Measurements from ENCODE around the gene KRT12.

DNA sequence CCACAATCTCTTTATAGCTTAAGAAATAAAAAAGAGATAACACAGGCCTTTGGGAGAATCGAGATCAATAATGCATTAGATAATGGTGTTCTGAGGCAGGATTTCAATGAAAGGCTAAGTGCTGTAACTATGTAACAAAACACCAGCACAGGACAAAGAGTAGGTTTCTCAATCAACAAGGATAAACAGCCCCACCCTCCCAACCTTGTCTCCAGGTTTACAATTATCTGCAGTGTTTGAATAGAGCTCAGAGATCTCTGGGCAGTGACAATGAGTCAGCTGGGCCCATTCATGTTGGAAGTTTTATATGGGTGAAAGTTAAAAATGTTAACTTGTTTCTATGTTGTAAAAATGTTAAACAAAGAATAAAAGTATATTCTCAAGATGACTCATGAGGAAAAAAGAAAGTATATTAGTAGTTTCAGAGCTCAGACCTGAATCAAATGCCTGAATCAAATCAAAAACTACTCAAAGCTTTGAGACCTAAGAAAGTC, 35.0 kb upstream of the KRT12 start:
- TF ChIP-seq, protein P1, sequence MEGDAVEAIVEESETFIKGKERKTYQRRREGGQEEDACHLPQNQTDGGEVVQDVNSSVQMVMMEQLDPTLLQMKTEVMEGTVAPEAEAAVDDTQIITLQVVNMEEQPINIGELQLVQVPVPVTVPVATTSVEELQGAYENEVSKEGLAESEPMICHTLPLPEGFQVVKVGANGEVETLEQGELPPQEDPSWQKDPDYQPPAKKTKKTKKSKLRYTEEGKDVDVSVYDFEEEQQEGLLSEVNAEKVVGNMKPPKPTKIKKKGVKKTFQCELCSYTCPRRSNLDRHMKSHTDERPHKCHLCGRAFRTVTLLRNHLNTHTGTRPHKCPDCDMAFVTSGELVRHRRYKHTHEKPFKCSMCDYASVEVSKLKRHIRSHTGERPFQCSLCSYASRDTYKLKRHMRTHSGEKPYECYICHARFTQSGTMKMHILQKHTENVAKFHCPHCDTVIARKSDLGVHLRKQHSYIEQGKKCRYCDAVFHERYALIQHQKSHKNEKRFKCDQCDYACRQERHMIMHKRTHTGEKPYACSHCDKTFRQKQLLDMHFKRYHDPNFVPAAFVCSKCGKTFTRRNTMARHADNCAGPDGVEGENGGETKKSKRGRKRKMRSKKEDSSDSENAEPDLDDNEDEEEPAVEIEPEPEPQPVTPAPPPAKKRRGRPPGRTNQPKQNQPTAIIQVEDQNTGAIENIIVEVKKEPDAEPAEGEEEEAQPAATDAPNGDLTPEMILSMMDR (conservative IDR thresholded peaks at IDR 0.05; ENCODE audit: low read depth, low read length), result no peak
- TF ChIP-seq EZH2 (IDR thresholded peaks at IDR 0.05; ENCODE audit: borderline replicate concordance, low read depth, low read length, poor library complexity, severe bottlenecking), result no peak
